B cell (primary cell): ENCODE results near the gene GATA3.

Experiments
- EZH2 ChIP-seq: IDR thresholded peaks from 2 replicates; pipeline ENCODE4 v1.6.1; 2012; ENCODE audit warnings: borderline replicate concordance, low read depth, mild to moderate bottlenecking, moderate library complexity, low read length; ENCODE audit not compliant: insufficient read depth, poor library complexity, severe bottlenecking
- TF ChIP-seq, protein P1 (sequence below): fragments of 200-600 bp; IDR thresholded peaks from one replicate; pipeline ENCODE4 v1.8.0; 2022; ENCODE audit warnings: antibody characterized with exemption, mild to moderate bottlenecking

DNA sequence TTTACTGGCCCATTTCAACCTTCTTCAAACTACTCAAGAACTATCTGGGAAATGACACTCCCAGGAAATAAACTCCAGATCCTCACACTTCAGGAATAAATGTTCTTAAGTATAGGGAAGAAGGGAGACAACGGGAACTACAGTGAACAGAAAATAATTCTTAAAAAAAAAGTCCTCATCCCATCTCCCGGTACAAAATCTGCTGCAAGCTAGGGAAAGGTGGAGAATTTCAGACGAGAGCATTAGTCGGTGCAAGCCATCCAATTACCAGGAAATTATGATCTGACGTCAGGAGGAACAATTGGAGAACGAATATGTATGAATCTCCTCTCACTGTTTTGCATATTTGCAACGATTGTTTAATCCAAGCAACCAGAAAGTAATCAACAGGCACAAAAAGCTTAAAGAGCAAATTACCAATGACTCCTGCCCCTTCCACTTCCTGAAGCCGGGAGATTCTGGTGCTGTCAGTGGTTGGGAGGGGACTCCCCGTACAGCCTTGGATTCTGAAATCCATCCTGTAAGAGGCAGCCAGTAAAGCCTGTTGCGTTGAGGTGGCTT lies 15.1 kb upstream of the GATA3 start:
- TF ChIP-seq, protein P1, sequence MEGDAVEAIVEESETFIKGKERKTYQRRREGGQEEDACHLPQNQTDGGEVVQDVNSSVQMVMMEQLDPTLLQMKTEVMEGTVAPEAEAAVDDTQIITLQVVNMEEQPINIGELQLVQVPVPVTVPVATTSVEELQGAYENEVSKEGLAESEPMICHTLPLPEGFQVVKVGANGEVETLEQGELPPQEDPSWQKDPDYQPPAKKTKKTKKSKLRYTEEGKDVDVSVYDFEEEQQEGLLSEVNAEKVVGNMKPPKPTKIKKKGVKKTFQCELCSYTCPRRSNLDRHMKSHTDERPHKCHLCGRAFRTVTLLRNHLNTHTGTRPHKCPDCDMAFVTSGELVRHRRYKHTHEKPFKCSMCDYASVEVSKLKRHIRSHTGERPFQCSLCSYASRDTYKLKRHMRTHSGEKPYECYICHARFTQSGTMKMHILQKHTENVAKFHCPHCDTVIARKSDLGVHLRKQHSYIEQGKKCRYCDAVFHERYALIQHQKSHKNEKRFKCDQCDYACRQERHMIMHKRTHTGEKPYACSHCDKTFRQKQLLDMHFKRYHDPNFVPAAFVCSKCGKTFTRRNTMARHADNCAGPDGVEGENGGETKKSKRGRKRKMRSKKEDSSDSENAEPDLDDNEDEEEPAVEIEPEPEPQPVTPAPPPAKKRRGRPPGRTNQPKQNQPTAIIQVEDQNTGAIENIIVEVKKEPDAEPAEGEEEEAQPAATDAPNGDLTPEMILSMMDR, result no peak
- TF ChIP-seq EZH2, result no peak
